OCI-LY1 (cell line): ENCODE results near the gene C12orf60.
"Not testable (repeated sequence)": the region's sequence is repeated elsewhere in the genome, so short reads cannot be mapped to it uniquely, and the experiment has no call there.

Experiments used
- H2AFZ ChIP-seq: fragments of 200-600 bp; sonication (generic), shearing (Covaris generic); 2 replicates; pipeline ENCODE4 v1.6.0; 2014; ENCODE audit warnings: antibody characterized with exemption, mild to moderate bottlenecking, low read length
- H3F3A ChIP-seq: fragments of 200-600 bp; sonication (generic), shearing (Covaris generic); 2 replicates; pipeline ENCODE4 v1.6.0; 2014; ENCODE audit warnings: mild to moderate bottlenecking, antibody characterized with exemption, low read length, moderate library complexity; ENCODE audit not compliant: insufficient read depth
- H3K27ac ChIP-seq: fragments of 200-600 bp; sonication (generic); 2 replicates; pipeline ENCODE4 v1.5.1; 2014; ENCODE audit warnings: low read length, mixed run types, mild to moderate bottlenecking, low read depth; ENCODE audit not compliant: poor library complexity, severe bottlenecking
- H3K27me3 ChIP-seq: fragments of 200-600 bp; sonication (generic); 2 replicates; pipeline ENCODE4 v1.6.0; 2014; ENCODE audit warnings: antibody characterized with exemption, mild to moderate bottlenecking, low read length, moderate library complexity; ENCODE audit not compliant: insufficient read depth
- H3K36me3 ChIP-seq: fragments of 200-600 bp; sonication (generic); 2 replicates; pipeline ENCODE4 v1.6.1; 2014; ENCODE audit warnings: mild to moderate bottlenecking, antibody characterized with exemption, low read length, moderate library complexity, mixed read lengths; ENCODE audit not compliant: insufficient read depth
- H3K4me1 ChIP-seq: fragments of 200-600 bp; sonication (generic); 2 replicates; pipeline ENCODE4 v1.5.1; 2014; ENCODE audit warnings: mild to moderate bottlenecking, low read length, moderate library complexity; ENCODE audit not compliant: insufficient read depth, severe bottlenecking
- H3K4me2 ChIP-seq: fragments of 200-600 bp; sonication (generic), shearing (Covaris generic); 2 replicates; pipeline ENCODE4 v1.6.1; 2014; ENCODE audit warnings: low read length
- H3K4me3 ChIP-seq: fragments of 200-600 bp; sonication (generic); 2 replicates; pipeline ENCODE4 v1.5.1; 2014; ENCODE audit warnings: low read length, low read depth, mild to moderate bottlenecking, mixed read lengths; ENCODE audit not compliant: poor library complexity, severe bottlenecking
- H3K79me2 ChIP-seq: fragments of 200-600 bp; shearing (Covaris generic); 2 replicates; pipeline ENCODE4 v1.6.1; 2016; ENCODE audit warnings: mixed run types, low read length, mixed read lengths; ENCODE audit not compliant: insufficient read depth
- H3K9ac ChIP-seq: fragments of 200-600 bp; sonication (generic), shearing (Covaris generic); 2 replicates; pipeline ENCODE4 v1.6.1; 2014; ENCODE audit warnings: mild to moderate bottlenecking, low read length, mixed read lengths
- H3K9me2 ChIP-seq: fragments of 200-600 bp; sonication (generic), shearing (Covaris generic); 2 replicates; pipeline ENCODE4 v1.6.1; 2014; ENCODE audit warnings: low read depth, mild to moderate bottlenecking, low read length, mixed read lengths
- H3K9me3 ChIP-seq: fragments of 200-600 bp; shearing (Covaris generic); 2 replicates; pipeline ENCODE4 v1.6.1; 2014; ENCODE audit warnings: low read length, mixed read lengths
- H4K20me1 ChIP-seq: fragments of 200-600 bp; sonication (generic), shearing (Covaris generic); 2 replicates; pipeline ENCODE4 v1.6.0; 2016; ENCODE audit warnings: mild to moderate bottlenecking, low read length; ENCODE audit not compliant: insufficient read depth
- CTCF ChIP-seq: fragments of 200-600 bp; sonication (generic), shearing (Covaris generic); IDR thresholded peaks from 2 replicates; pipeline ENCODE4 v1.5.1; 2017; ENCODE audit warnings: mild to moderate bottlenecking, antibody characterized with exemption, low read length, moderate library complexity, mixed read lengths
- EZH2 ChIP-seq: fragments of 200-600 bp; sonication (generic), shearing (Covaris generic); IDR thresholded peaks from 2 replicates; pipeline ENCODE4 v1.8.0; 2017; ENCODE audit warnings: borderline replicate concordance, mixed run types, mild to moderate bottlenecking, antibody characterized with exemption, low read length, moderate library complexity, mixed read lengths

Gene C12orf60

GRCh38 chr12:14803011-14803829 lies at the start of gene C12orf60, which contains the start of gene WBP11:
Gene C12orf60 (plus strand): TSS chr12:14803670. CDS start chr12:14822936, 19,266 bp downstream.
Gene WBP11 (minus strand): TSS chr12:14803478. CDS start chr12:14801383, 2,095 bp downstream.
- no peaks in the 10 kb centered on the region for H3K9me3 ChIP-seq
- no peak for TF ChIP-seq CTCF
- no peak for TF ChIP-seq EZH2
- peak within 1 kb of the TSS; percentile 91 for H3K4me2 ChIP-seq
- no peaks in the 10 kb centered on the region for H4K20me1 ChIP-seq
- H3K9me2 ChIP-seq = no peaks in the 10 kb centered on the region
- peak within 1 kb of the TSS; percentile 36 for H2AFZ ChIP-seq
- H3K4me1 ChIP-seq = peaks cover 32% of the 10 kb centered on the region
- H3F3A ChIP-seq = no peaks in the 10 kb centered on the region
- peaks cover 46% of the 10 kb centered on the region for H3K79me2 ChIP-seq
- H3K27me3 ChIP-seq = no peaks in the 10 kb centered on the region
- peak within 1 kb of the TSS; percentile 54 for H3K27ac ChIP-seq
- H3K9ac ChIP-seq = peak within 1 kb of the TSS; percentile 78
- H3K4me3 ChIP-seq = peak within 1 kb of the TSS; percentile 76
- H3K36me3 ChIP-seq = peaks cover 24% of the 10 kb centered on the region

GRCh38 chr12:14756334-14757143 lies 46.9 kb upstream of the C12orf60 start:
- H3K4me2 ChIP-seq = no peak overlapping the region

GRCh38 chr12:14759711-14760280 lies 43.7 kb upstream of the C12orf60 start:
- not testable (repeated sequence) for H3K27me3 ChIP-seq, H3K9ac ChIP-seq, H3K9me3 ChIP-seq, H3K4me1 ChIP-seq, H3F3A ChIP-seq, H4K20me1 ChIP-seq, H3K9me2 ChIP-seq, H3K4me2 ChIP-seq, H3K27ac ChIP-seq, H3K4me3 ChIP-seq, H3K79me2 ChIP-seq, H2AFZ ChIP-seq
- peaks cover 13% of the 10 kb centered on the region for H3K36me3 ChIP-seq

More at GRCh38 chr12:14756334-14757143, 46.9 kb upstream of the C12orf60 start:
- Histone ChIP-seq H3F3A (no peaks in the 10 kb centered on the region), H2AFZ (no peak overlapping the region), H3K4me1 (no peaks in the 10 kb centered on the region), H4K20me1 (no peaks in the 10 kb centered on the region), H3K4me3 (no peak overlapping the region), H3K9ac (no peak overlapping the region), H3K27me3 (no peaks in the 10 kb centered on the region), H3K27ac (no peak overlapping the region), H3K79me2 (no peaks in the 10 kb centered on the region), H3K9me2 (no peaks in the 10 kb centered on the region), H3K9me3 (no peaks in the 10 kb centered on the region), H3K36me3 (no peaks in the 10 kb centered on the region)
- TF ChIP-seq EZH2 (no peak), CTCF (peak; percentile 62; the same call in 1 of the 2 replicates)
